GM23248 (cell line): ENCODE measurements around the gene KNSTRN.

ENCODE experiments used
- EZH2 ChIP-seq: fragments of 200-600 bp; sonication (generic); IDR thresholded peaks from 2 replicates; pipeline ENCODE4 v1.6.1; 2018; ENCODE audit warnings: antibody characterized with exemption, mild to moderate bottlenecking; ENCODE audit not compliant: insufficient read depth, poor library complexity, severe bottlenecking
- EZH2phosphoT487 ChIP-seq: fragments of 200-600 bp; sonication (generic); IDR thresholded peaks from 2 replicates; pipeline ENCODE4 v1.6.1; 2018; ENCODE audit warnings: antibody characterized with exemption, moderate library complexity, mild to moderate bottlenecking, low read depth; ENCODE audit not compliant: insufficient read depth

GRCh38 chr15:40421246-40422157 lies 39.0 kb downstream of the KNSTRN start:
- TF ChIP-seq EZH2 (no peak), EZH2phosphoT487 (no peak)
